NCI-H510A (cell line): Measurements from ENCODE around the gene LRRC7.
"Not testable (repeated sequence)": the region's sequence is repeated elsewhere in the genome, so short reads cannot be mapped to it uniquely, and the experiment has no call there.

Experiments used
- DNase-seq: peaks from one replicate; lab custom pipeline; 2025; lab: John Stamatoyannopoulos, UW

Gene LRRC7

DNA sequence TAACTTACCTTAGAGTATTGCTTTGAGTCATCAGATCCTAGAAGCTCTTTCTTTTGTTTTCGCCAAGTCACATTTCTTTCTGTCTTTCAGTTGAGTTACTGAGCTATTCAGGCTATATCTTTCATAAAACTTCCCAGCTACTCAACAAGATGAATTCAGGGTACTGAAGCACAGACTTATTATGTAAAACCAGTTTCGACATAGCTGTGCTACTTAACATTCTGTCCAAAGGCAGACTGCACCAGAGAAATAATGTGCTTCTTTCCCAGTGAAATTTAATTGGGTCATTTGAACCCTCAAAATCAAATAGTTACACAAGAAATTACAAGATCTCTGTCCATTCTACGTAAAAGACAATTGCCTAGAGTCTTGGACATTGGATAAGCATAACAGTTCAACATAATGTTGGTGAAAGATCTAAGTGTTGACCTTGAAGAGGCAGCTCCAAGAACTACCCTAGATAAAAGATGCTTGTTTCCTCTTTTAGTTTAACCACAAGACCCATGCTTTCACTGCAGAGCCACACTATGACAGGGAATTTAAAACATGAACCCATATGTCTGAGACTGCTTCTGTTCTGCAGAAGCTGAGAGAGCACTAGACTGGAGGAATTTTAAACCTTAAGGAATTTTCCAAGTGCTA is 474.5 kb downstream of the LRRC7 start:
- DNase-seq = no peak

DNA sequence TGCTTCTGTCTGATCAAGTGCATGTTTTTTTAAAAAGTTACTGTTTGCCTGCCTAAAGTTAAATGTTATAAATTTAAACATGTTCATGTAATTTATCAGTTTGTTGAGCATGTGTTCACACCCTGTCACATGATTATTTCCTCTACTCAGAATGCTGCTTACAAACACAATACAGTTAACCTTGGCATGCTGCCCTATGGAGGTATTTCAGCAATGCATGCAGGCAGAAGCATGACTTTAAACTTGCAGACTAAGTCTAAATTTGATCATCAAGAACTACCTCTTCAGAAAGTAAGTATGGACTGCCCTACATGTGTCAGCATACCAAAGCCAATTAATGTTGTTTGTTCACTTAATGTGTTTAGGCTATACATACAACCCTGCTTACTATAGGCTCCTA is 476.1 kb downstream of the LRRC7 start:
- no peak for DNase-seq

DNA sequence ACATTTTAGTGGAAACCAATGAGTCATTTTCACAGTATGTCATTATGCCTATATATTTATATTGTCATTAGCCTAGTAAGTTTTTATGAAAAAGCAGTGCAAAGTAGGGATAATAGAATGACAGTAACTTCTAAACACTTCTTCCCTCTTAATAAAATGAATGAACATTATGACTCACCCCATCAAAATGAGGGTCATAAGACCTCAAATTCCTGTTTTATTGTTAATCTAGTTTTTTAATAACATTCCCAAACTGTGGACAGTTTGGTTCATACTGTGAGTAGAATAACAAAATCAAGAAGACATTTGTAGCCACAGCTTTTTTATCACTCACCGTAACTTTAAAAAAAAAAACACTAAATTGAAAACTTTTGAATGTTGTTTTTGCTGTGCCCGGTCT is 477.1 kb downstream of the LRRC7 start:
- DNase-seq = no peak

DNA sequence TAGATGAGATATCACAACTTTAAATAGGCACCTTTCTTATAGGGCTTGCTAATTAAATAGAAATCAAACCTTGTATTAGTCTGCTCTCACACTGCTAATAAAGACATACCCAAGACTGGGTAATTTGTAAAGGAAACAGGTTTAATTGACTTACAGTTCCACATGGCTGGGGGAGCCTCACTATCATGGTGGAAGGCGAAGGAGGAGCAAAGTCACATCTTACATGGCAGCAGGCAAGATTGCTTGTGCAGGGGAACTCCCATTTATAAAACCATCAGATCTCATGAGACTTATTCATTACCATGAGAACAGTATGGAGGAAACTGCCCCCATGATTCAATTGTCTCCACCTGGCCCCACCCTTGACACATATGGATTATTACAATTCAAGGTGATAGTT is 477.9 kb downstream of the LRRC7 start:
- DNase-seq = not testable (repeated sequence)

DNA sequence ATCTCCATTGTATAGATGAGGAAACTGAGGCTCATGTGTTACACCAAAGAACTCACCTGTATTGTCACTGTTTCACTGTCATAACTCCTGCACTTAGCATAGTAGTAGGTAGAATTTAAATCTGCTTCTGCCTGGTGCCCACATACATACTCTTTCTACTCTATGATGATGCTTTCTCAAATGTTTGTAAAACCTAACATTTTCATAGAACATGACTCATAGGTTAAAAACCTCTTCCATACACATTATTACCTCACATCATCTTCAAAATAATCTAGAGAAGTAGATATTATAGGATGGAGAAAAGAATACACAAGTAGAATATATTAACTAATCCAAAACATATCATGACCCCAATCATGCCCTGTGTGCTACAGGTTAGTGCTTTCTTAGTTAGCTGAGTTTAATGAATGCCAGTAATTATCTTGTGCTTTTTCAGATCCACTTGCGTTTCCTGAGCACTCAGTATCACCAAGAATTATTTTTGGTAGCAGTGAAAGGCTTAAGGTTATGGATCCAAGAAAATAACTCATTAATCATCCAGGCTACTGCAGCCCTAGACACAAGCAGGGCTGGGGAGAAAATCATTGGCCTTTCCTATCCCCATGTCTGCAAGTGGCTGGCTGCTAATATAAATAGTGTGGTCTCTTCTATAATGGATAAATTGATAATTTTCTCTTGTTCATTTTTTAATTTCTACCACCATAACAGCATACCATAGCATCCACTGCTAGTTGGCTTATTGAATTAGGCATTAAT is 480.8 kb downstream of the LRRC7 start:
- no peak for DNase-seq

DNA sequence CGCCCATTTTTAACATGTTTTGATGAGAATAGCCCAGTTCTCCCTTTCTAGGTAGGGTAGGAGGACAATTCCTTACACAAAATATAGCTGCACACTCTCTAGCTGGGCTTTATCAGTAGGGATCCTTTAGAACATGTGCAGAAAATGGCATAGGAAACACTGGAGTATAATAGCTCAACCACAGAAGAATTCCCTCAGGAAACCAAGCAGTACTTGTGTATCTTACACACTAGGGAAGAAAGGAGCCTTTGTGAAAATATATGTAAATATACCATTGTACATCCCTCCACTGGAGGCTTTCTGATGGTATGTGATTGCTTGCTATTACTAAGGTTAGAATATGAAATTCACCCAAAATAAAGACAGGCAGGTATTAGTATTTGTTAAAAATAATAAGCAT is 484.2 kb downstream of the LRRC7 start:
- no peak for DNase-seq

DNA sequence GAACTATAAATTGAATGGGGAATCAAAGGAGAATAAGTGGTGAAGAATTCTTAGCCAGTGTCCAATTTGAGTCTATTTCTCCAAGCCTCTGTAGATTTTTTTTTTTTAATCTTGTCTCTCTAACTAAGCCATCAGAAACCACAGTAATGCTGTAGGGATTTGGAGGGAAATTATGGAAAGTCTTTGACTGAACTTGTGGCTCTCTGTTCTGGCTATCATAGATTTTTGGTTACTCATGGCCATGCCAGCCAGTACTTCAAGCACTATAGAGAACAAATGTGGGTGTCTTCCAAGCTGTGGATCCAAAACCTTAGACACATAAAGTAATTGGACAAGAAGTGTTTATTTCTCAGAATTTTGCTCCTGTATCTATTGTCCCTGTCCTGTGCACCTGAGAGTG is 489.8 kb downstream of the LRRC7 start:
- no peak for DNase-seq

DNA sequence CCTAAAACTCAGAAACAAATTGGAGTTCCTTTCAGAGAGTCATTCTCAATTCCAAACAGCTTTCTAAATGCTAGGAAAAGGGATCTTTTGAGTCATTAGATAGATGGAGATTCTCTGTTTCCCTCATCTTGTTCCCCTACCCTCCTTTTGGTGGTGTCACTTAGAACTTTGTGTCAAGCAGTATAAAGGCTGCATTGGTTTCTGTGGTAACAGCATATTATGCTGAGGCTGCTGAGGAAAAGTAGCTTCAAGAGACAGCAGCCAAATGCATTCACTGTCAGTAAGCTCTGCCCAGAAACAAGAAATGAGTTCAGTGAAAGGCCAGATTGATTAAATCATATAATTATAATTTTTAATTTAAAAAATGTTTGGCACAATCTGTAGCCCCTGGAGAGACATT is 493.5 kb downstream of the LRRC7 start:
- DNase-seq = no peak

DNA sequence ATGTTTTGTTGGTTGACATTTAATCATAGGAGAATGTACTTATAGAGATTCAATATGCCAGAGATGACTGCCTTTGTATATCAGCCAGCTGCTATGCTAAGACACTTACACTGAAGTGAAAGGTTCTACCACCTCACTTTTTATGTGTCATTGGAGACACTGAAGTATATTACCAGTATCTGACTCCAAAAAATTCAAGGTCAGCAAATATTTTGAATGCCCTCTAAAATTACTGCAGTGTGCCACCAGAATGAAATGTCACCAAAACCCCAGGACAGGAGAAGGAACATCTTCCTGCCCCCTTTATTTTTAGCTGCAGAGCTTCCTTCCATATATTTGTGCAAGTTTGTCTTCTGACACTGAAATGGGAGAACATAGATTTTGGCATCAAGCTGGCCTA is 496.1 kb downstream of the LRRC7 start:
- DNase-seq = no peak

DNA sequence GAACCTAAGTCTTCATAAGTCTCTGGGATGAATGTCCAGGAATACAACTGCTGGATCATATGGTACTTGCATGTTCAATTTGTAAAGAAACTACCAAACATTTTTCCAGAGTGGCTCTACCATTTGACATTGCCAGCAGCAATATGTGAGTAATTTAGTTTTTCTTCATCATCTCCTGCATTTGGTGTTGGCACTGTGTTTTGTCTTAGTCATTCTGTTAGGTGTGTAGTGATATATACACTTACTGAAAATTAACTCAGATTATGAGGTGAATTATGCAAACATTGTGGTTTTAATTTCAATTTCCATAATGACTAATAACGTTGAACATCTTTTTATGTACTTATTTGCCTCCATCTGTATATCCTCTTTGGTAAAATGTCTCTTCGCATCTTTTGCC is 499.0 kb downstream of the LRRC7 start:
- DNase-seq = no peak

DNA sequence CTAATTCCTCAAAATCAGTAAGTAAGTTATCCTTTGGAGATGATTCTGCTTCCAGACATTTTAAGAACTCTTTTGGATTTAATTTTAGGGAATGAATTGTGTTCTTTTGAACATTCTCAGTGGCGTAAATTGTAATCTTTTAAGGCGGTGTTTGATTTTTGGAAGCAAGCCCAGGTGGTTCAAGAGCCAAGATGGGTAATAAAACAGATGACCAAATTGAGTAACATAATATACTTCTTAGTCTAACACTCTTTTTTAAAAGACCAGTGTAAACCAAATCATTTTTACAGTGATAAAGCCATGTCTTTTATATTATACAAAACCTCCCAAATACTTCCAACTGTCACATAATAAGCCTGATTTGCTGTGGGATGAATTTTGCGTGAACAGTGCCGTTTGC is 503.9 kb downstream of the LRRC7 start:
- DNase-seq = no peak

DNA sequence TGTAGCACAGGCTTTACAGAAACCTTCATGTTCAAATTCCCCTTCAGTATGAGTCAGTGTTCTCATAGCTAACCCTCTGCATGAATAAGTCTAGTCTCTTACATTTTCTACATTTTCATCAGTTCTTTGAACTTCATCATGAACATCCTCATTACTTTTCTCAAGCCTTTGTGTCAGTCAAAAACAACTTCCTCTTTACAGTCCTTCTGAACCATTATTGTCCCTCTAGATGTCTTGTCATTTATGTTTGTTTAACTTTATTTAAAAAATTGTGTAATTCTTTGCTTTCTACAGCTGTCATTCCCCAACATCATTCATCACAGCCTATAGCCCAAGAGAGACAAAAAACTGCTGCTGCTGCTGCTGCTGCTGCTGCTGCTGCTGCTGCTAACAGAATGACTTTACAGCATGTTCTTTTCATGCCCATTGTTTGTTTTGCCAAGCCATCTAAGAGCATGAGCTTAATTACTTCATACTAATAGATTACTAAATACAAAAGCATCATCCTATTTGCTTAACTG is 504.6 kb downstream of the LRRC7 start:
- no peak for DNase-seq

DNA sequence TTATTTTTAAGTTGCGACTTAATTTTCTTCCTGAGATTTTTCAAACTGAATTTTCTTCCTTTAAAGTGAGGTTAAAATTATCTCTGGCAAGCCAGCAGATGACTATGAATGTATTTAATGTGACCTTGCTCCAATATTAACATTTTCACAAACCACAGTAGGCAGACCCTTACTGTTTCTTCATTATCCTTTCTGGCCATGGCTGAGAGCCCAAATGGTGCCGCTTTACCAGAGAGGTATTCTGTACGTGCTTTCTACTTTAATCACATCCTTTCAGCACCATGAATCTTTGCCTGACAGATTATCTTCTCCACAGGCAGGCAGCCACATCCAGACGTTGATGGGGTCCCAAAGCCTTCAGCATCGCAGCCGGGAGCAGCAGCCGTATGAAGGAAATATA is 508.0 kb downstream of the LRRC7 start:
- no peak for DNase-seq

DNA sequence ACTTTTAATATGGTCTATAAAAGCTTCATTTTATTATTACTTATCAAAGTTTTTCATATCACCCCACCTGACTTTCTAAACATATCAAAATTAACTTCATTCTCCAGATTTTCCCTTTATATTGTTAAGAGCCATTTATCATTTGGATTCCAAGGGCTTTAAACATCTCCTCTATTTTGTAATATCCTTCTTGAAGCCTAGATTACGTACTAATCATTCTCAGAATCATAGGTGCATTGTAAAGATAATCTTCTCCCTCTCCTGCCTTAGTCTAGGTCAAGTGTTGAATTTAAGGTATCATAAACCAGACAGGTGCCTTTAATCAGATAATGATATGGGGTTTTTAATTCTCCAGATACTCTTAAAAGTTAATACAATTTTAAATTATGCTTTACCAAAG is 509.3 kb downstream of the LRRC7 start:
- DNase-seq = no peak

DNA sequence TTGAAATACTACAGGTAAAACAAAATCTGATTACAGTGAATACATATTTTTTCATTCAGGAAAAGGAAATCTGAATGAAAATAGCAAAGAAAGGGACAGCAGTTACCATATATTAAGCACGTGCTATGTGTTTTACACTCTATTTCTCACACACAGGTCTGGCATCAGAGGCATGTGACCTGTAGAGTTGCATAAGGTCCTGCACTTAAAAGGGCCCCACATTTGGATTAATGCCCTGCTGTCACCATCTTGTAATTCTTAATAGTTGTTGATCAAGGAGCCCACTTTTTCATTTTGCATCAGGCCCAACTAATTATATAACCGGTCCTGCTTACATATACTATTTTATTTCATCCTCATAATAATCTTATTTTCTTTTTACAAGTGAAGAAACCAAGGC is 511.8 kb downstream of the LRRC7 start:
- DNase-seq = no peak

DNA sequence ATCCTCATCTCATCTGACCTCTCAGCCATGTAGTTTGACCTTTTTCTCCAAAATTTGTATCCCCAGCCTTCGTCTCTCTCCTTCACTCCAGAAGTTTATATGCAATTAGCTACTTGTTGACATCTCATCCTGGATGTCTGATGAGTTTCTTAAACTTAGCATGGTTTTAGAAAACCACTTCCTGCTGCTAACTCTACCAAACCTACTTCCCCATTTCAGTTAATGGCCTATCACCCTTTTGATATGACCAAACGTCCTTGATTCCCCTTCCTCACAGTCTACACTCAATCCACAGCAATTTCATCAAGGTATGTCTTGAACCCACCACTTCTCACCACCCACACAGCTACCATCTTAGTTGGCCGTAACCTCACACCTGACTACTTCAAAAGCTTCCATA is 515.8 kb downstream of the LRRC7 start:
- no peak for DNase-seq

DNA sequence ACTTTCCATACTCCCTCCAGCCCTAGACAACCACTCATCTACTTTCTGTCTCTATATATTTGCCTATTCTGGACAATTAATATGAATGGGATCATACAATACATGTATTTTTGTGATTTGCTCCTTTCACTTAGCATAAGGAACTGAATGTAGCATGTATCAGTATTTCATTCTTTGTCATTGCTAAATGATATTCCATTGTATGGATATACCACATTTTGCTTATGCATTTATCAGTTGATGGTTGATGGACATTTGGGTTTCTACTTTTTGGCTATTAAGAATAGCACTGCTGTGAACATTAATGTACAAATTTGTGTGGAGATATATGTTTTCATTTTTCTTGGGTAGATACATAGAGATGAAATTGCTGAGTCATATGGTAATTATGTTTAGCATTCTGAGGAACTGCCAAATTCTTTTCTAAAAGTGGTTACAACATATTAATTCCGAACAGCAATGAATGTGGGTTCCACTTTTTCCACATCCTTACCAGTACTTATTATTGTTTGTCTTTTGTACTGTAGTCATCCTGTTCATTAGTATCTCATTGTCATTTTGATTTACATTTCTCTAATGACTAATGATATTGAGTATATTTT is 516.7 kb downstream of the LRRC7 start:
- DNase-seq = no peak

DNA sequence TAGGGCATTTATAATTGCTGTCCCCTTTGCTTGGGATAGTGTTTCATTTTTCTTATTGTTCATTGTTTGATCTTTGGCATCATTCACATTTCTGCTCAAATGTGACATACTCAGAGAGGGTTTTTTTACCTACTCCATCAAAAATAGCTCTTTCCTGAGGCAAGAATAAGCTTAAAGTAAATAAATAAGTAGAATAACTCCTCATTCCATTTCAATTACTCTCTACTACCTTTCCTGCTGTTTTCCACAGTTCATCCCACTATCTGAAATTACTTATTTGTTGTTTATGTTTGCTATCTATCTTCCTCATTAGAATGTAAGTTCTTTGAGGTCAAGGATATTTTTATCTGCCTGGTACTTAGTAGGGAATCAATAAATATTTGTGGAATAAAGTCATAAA is 517.8 kb downstream of the LRRC7 start:
- DNase-seq = no peak

DNA sequence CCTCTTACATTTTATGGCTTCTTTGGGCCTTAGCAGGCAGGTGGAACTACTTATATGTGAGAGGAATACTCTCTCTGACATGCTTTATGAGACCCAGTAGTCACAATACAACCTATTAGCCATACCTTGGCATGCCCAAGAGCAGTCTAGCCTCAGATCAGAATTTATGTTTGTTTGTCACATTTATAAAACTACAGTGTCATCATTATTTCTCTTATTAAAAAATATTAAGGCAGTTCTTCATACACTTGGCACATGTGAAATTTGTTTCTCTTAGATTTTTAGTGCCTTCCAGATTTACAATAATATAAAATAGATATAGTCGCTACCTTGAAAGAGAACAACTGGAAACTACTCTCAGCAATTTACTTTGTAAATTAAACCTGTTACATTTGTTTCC is 519.2 kb downstream of the LRRC7 start:
- DNase-seq = no peak

DNA sequence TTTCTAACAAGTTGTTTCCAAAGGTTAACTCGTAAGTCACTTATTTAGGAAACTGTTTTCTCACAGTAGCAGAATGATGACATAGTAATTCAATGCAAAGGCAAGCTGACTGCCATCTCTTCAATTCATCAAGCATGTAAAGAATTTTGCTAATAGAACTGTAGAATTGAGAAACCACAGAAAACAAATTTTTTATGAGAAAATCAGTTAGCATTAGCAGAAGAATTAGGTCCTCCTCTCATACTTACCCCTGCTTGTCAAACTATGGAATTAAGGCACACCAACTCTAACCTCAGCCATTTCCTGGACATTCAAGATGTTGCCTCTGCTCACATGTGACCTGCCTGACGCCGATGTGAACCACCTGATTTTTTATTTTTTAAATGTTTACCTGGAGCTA is 522.4 kb downstream of the LRRC7 start:
- no peak for DNase-seq

DNA sequence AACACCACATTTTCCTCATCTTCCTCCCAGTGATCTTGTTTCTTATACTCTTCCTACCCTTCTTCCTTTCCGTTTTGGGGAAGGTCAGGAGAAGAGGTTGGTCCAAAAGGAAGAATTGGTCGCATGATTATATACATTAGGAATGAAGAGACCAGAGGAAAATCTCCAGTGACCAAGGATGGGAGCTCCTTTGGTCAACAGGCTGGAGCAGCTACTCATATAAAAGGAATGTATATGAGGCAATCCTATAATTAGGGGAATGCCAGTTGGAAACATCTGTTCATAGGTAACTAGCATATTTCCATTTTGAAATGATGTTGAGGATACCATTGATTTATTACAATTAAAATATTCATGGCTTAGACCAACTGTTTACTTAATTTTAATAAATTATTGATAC is 523.2 kb downstream of the LRRC7 start:
- DNase-seq = no peak

DNA sequence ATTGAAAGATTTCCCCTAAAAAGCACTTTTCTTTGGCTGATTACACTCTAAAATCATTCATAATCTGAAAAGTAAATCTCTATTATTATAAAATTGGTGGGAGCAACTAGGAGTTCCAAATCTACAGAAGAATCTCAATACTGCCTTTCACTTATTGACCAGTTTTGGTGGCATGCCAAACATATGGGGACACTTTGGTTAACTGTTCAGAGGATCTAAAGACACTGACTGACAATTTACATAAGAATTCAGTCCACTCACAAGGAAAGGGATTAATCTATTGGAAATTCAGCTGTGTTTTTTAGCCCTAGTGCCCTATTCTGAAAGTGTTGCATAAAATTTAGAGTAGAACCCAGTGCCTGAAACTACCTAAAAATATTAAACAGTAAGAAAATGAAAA is 524.1 kb downstream of the LRRC7 start:
- DNase-seq = no peak

DNA sequence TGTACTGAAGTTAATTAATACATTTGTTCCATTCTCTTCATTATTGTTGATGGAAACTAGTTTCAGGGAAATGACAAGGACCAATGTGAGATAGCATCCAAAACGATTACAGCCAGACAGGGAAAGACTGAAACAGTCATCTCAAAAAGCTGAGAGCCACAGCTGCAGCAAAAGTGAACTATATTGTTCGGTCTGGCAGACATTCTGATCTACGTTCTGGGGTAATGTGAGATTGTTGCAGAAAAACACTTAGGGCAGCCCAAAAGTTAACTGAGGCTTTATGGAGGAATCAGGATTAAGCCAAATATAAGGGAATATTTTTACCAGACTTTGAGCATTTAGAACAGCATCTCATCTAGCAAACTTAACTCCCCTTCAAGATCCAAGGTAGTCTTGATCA is 524.8 kb downstream of the LRRC7 start:
- no peak for DNase-seq
